ENCODE data around the gene C1QTNF12.
"Not testable (repeated sequence)": the region's sequence is repeated elsewhere in the genome, so short reads cannot be mapped to it uniquely, and the experiment has no call there.

The C1QTNF12 gene

GRCh38 chr1:1199961-1200875, 46.3 kb downstream of the C1QTNF12 start:
- no peak for DNase-seq (ENCODE audit: low read depth in 2 of 2)

GRCh38 chr1:1199141-1199960, 47.2 kb downstream of the C1QTNF12 start:
- no peak for DNase-seq (ENCODE audit: low read depth in 2 of 2)

DNA sequence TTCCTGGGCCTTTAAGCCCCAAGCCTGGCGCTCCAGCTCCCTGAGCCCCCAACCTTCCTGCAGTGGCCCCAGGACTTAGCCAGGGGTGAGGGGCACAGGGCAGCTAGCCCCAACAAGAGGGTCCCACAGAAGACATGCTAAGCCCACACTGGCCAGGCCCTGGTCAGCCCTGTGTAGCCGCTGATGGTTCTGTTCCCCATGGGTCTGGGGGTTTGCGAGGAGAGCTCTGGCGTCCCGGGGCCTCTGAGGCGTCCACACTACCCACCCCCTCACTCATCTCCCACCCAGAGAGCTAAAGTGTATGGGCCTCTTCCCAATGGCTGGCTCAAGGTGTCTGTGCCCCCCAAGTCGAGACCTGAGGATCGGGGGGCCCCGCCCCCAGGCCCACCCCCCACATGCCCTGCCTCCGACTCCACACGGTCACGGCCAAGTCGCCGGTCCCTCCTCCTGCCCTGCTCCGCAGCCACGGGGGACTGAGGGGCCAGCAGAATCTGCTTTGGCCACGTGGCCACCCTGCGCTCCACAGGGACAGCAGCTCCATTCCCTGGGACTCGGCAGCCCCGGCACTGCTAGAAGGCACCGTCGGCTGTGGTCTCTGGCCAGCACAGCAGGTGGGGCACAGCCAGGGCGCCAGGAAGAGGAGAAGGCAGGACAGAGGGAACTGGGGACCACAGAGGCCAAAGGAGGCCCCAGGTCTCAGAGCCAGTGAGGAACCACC, 47.9 kb downstream of the C1QTNF12 start:
- DNase-seq (ENCODE audit: low read depth in 2 of 2) = no peak

- DNase-seq (ENCODE audit: low read depth in 2 of 2) = no peak
Measured at GRCh38 chr1:1197551-1198422, 48.7 kb downstream of the C1QTNF12 start.

DNA sequence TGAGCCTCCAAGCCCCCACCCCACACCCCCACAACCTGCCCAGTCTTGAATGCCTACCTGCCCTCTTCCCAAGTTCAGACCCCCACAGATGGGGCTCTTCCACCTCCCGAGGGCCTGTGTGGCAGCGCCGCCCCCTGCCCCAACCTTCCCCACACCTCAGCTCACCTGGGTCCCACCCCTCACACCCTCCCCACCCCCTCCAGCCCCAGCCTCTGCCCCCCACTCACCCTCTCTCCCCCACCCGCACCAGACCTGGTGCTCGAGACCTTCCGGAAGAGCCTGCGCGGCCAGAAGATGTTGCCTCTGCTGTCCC, 49.4 kb downstream of the C1QTNF12 start:
- DNase-seq (ENCODE audit: low read depth in 2 of 2) = no peak

DNA sequence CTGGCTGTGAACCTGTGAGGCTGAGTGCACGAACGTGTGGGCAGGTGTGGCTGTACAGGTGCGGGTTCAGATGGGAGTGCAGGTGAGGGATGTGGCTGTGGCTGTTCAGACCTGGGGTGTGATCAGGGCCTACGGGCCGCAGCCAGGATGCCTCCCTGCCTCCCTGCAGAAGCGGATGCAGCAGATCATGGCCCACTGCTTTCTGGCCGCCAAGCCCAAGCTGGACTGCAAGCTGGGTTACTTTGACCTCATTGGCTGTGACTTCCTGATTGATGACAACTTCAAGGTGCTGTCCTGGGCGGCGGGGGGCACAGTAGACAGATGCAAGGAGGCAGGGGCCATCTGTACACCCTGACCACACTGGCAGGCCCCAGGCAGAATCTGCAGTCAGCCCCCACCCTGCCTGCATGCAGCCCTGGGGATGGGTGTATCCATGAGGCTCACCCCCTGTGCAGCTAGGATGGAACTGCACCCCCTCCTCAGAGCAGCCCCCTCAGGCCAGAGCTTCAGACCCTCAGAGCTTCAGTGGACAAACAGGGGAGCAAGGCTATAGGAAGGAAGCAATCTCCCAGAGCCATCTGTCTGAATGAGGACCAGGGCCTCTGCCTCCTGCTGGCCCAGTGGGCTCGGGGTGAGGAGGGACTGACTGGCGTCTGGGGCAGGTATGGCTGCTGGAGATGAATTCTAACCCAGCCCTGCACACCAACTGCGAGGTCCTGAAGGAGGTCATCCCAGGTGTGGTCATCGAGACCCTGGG, 49.9 kb downstream of the C1QTNF12 start:
- DNase-seq (ENCODE audit: low read depth in 2 of 2) = no peak

GRCh38 chr1:1195726-1196125, 50.8 kb downstream of the C1QTNF12 start:
- DNase-seq (ENCODE audit: low read depth in 2 of 2) = not testable (repeated sequence)

DNA sequence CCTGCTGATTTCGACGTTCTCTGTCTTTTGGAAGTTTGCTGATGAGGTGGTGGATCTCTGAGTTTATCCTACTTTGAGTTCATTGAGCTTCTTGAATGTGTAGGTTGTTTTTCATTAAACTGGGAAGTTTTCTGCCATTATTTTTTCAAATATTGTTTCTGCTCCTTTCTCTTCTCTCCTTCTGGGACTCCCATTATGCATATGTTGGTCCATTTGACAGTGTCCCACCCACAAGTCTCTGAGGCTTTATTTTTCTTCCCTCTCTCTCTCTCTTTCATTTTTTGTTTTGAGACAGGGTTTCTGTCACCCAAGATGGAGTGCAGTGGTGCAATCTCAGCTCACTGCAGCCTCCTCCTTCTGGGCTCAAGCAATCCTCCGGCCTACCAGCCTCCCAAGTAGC, 51.8 kb downstream of the C1QTNF12 start:
- no peak for DNase-seq (ENCODE audit: low read depth in 2 of 2)

Data from activated CD4-positive, alpha-beta T cell treated with anti-CD3 and anti-CD28 coated beads for 24 hours (primary cell).